Jurkat, Clone E6-1 (cell line): ENCODE results near the gene CD59.
A peak's percentile ranks its signal among the peaks of the same experiment; 100 is the strongest.

Experiments used
- DNase-seq: peaks from one replicate; pipeline ENCODE4 v3.0.0-alpha.2; 2011; ENCODE audit warnings: low read depth, low spot score
- H3K4me3 ChIP-seq: 2 replicates; pipeline ENCODE4 v1.5.1; 2011; ENCODE audit warnings: mild to moderate bottlenecking, low read length, control low read depth, moderate library complexity

CD59 gene

GRCh38 chr11:33700063-33700501 lies 36.1 kb downstream of the CD59 start:
- peak overlapping the region; percentile 54 for H3K4me3 ChIP-seq
- no peak for DNase-seq

- no peak for DNase-seq
- H3K4me3 ChIP-seq = no peak overlapping the region; the same call in 1 of the 2 replicates
Measured at GRCh38 chr11:33699515-33700062, 36.6 kb downstream of the CD59 start.

DNA sequence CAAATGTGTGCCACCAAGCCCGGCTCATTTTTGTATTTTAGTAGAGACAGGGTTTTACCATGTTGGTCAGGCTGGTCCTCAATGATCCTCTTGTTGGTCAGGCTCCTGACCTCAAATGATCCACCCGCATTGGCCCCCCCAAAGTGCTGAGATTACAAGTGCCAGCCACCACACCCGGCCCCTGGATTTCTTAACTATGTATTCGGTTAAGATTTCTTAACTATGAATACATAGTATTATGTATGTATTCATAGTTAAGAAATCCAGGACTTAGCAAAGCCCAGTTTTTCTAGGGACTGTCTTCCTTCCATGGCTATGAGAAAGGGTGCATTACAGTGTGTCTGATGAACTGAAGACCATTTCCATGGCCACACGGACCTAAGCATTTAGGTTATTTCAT lies 37.3 kb downstream of the CD59 start:
- no peak overlapping the region for H3K4me3 ChIP-seq
- DNase-seq = no peak

DNA sequence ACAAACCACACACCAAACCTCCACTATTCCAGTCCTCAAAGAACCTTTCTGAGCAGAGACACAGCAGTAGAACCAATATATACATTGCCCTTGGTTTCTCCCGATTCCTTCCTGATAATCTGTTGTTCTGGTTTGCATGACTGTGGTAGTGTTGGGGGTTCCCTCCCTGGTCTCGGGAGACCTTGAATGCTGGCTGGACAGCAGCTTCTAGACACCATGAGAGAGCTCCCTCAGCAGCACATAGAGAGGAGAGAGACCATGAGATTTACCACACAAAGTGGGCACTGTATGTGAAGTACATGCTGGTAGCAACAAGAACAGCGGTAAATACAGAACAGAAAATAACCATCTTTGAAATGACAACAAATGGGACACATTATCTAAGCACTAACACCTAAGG lies 38.2 kb downstream of the CD59 start:
- no peak overlapping the region for H3K4me3 ChIP-seq
- DNase-seq = no peak

DNA sequence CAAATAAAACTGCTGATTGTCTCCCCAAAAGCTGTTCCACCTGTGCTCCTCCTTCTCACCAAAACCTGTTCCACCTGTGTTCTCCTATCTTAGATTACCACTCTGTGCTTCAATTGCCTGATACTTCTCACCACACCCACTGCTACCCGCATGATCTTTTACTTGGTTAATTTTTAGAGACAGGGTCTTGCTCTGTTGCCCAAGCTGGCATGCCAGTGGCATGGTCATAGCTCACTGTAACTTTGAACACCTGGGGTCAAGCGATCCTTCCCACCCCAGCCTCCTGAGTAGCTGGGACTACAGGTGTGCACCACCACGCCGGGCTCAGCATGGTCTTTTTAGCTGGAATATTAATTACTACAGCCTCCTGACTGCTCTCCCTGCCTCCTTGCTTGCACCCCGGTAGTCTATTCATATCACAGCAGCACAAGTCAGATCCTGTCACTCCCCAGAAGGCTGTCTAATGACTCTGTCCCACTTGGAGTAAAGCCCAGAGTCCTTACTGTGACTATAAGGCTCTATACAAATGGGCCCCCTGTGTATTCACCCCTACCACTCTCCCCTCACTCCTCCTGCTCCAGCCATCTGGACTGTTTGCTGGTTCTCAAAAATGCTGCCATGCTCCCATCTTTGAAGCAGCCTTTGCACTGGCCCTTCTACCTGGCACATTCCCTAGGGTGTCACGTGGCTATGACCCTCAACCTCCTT lies 39.1 kb downstream of the CD59 start:
- DNase-seq = no peak
- no peak overlapping the region for H3K4me3 ChIP-seq

DNA sequence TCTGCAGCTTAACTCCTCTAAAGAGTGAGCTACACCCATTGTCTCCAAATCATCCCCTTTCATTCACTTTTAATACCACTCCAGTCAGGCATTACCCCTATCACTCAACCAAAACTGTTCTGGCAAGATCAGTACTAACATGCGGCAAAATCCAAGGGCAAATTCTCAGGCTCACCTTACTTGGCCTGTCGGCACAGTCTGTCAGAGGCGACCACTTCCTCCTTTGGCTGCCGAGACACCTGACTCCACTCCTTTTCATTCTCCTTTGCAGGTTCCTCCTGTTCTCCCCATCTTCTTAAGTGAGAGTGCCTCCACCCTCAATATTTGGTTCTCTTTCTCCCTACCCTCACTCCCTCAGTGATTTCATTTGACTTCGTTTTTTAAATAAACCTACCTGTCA lies 39.8 kb downstream of the CD59 start:
- no peak for DNase-seq

DNA sequence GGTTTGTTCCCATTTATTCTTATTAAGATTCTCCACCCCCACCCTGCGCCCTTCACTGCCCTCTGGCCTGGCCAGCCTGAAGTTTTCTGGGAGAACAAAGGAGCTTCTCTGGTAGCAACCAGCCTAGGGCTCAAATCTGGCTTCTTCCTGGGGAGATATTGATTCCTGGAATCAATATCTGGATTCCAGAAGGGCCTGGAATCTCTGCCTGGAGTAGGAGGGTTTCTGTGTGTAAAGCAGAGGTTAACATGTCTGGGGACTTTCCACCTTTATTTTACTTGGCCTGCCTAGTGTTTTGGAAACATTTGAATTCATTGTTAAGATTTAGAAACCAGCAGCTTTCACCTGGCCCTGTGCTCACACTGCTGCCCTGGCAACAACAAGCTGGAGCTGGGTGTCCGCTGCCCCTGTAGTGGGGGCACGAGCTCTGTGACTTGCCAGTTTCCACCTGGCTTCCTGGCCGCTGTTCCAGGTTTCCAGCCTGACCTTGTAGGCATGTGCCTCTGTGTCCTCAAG lies 41.1 kb downstream of the CD59 start:
- H3K4me3 ChIP-seq = no peak overlapping the region

More for the DNA sequence above, 39.8 kb downstream of the CD59 start:
- H3K4me3 ChIP-seq = no peak overlapping the region

DNA sequence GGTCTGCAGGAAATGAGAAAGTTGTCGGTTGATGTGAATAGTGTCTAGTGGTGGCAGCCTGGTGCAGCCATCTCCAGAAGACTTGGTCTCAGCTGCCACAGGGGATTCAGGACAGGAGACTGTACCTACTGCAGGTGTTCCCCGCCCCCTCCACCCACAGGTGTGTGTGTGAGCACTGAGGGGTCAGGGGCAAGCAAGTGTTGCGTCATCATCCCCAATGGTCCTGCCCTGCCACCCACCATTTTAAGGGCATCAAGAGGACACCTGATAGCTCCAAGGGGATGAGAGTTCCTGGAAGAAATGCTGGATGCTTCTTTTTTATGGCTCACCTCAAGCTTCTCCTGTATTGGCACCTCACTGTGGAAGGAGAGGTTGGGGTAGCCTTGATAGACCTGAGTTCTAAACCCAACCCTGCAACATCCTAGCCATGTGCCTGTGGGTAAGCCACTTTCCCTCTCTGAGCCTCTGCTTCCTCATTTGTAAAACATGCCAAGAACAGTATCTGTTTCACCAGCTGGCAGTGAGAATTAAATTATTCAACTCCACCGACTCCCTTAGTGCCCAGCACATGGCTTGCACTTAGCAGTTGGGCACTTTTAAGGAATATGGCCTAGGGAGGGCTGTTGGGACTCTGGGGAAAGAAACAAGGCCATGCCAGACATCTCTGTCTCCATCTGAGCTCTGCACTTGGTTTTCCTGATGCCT lies 41.7 kb downstream of the CD59 start:
- no peak for DNase-seq
- no peak overlapping the region for H3K4me3 ChIP-seq

More for the DNA sequence above, 41.1 kb downstream of the CD59 start:
- DNase-seq = no peak

GRCh38 chr11:33692541-33692940 lies 43.7 kb downstream of the CD59 start:
- no peak overlapping the region for H3K4me3 ChIP-seq
- DNase-seq = no peak

DNA sequence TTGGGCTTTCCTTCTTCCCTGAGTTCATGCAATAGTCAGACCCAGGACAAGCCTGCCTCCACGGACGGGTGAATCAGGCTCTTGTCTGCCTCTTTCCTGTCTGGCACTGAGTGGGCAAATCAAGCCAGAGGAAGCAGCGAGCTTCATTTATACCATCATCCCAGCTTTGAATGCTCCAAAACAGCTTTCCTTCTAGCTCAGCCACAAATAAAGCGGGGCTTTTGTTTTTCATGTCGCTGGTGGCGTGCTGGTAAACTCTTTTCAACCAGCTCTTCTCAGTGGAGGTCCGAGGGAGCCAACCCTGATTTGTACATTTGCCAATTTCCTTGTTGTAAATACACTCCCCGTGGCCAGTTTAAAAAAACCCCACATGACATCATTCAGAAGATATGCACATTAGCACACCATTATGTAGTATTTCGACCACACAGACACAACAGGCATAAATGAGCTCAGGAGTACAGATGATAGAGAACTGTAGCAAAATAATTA lies 44.2 kb downstream of the CD59 start:
- no peak for DNase-seq
- no peak overlapping the region for H3K4me3 ChIP-seq

GRCh38 chr11:33691066-33691864 lies 45.0 kb downstream of the CD59 start:
- no peak overlapping the region for H3K4me3 ChIP-seq
- no peak for DNase-seq

- no peak for DNase-seq
- H3K4me3 ChIP-seq = no peak overlapping the region
Measured at GRCh38 chr11:33690290-33691065, 45.7 kb downstream of the CD59 start.

DNA sequence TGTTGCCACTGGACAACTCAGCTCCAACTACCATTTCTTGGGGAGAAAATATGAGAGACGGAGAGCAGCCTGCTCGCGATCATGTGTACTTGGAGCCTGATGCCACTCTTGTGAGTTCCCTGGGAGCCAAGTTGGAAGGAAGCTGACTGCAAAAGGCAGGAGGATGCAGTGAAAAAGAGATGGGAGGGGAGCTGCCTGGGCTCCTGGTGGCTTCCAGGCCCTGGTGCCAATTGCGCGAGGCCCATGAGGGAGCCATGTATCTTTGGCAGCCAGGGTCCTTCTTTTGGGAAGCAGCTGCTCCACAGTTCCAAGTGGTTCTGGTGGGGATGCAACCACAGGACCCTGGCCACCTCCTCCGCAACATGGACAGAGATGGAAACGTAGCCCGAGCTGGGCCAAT lies 46.7 kb downstream of the CD59 start:
- no peak overlapping the region for H3K4me3 ChIP-seq
- DNase-seq = no peak

- DNase-seq = no peak
- H3K4me3 ChIP-seq = no peak overlapping the region
Measured at GRCh38 chr11:33689085-33689484, 47.1 kb downstream of the CD59 start.

- no peak overlapping the region for H3K4me3 ChIP-seq
- DNase-seq = no peak
Measured at GRCh38 chr11:33687733-33688479, 48.3 kb downstream of the CD59 start.

DNA sequence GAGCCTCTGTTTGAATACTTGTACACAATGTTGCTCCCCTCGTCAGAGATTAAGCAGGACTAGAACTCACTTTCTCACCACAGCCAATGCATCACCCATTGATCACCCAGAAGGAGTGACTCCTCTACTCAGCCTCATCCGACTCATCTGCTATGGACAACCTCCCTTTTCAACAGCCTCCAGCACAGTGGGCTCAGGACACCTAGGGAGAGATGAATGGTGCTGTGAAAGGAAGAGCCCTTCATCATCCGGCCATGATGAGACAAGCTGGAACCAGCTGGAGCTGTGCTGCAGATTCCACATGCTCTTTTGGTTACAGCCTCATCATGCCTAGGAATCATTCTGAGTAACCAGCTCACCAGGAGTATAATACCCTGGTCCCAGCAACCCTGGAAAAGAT lies 51.1 kb downstream of the CD59 start:
- no peak for DNase-seq
- no peak overlapping the region for H3K4me3 ChIP-seq

DNA sequence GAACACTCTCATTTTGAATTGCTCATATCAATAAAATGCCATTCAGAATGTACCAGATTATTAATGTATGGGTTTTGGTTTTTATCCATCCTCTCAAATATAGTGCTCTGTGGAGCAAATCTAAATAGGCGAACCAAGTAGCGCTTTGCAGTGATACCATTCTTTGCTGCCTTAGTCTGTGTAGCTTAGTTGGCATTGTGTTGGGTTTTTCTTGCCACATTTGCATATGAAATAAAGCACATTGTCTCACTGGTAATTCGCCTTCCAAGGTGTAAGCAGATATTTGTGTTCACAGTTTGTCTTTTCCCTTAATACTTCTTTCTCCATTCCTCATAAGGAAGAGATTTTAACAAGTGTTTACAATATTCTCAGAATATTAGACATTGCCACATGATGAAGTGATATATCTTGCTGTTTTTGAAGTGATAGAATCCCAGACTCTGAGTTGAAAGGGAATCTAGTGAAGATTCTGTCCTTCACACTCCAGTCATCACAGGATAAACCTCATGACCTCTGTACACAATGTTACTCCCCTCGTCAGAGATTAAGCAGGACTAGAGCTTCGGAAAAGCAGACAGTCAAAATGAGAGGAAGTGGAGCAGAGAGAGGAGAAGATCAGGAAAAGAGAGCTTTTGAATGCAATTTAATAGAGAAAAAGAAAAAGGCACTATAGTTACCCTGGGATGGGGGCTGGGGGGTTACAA lies 52.1 kb downstream of the CD59 start:
- no peak overlapping the region for H3K4me3 ChIP-seq
- DNase-seq = no peak
